Keratinocyte (primary cell): ENCODE measurements around the gene PDK1. TPM values are rescaled to one million over a fixed set of nuclear protein-coding genes. Genes with fewer than 3 reads are reported as not detected.
A peak's percentile ranks its signal among the peaks of the same experiment; 100 is the strongest.

Source experiments
- DNase-seq: peaks from one replicate; pipeline ENCODE4 v3.0.0-alpha.2; 2011; ENCODE audit warnings: low read depth, missing footprints, low spot score
- FAIRE-seq: peaks from 2 replicates; lab custom pipeline; 2011; peaks lifted over from hg19 to GRCh38; lab: Jason Lieb, UNC
- H2AFZ ChIP-seq: 2 replicates; pipeline ENCODE4 v1.6.0; 2012; ENCODE audit warnings: low read length, control low read depth, inconsistent platforms; ENCODE audit not compliant: control insufficient read depth
- H3K27ac ChIP-seq: 2 replicates; pipeline ENCODE4 v1.5.1; 2011; ENCODE audit warnings: low read length; ENCODE audit not compliant: control insufficient read depth, insufficient read depth
- H3K27me3 ChIP-seq: 3 replicates; pipeline ENCODE4 v1.6.0; 2011; ENCODE audit warnings: low read length; ENCODE audit not compliant: control insufficient read depth, insufficient read depth; ENCODE audit errors: extremely low read depth
- H3K36me3 ChIP-seq, 2 experiments: 2 replicates in 1 of 2; 3 replicates in 1 of 2; pipeline ENCODE4 v1.5.1; 2011; ENCODE audit warnings: low read length in 2 of 2, mild to moderate bottlenecking in 1 of 2; ENCODE audit not compliant: control insufficient read depth in 2 of 2, insufficient read depth in 2 of 2; ENCODE audit errors: extremely low read depth in 1 of 2
- H3K4me1 ChIP-seq: 3 replicates; pipeline ENCODE4 v1.5.1; 2011; ENCODE audit warnings: low read length; ENCODE audit not compliant: control insufficient read depth, insufficient read depth; ENCODE audit errors: extremely low read depth
- H3K4me2 ChIP-seq: 3 replicates; pipeline ENCODE4 v1.6.0; 2011; ENCODE audit warnings: low read depth, low read length; ENCODE audit not compliant: control insufficient read depth, insufficient read depth; ENCODE audit errors: extremely low read depth
- H3K4me3 ChIP-seq, 3 experiments: fragments of 200-600 bp in 1 of 3; sonication (generic) in 1 of 3; 2 replicates in 2 of 3; 3 replicates in 1 of 3; pipeline ENCODE4 v1.5.1; 2011 to 2016; ENCODE audit warnings: low read length in 3 of 3, mild to moderate bottlenecking in 3 of 3, control low read depth in 2 of 3, inconsistent platforms in 1 of 3, low read depth in 1 of 3, mixed read lengths in 1 of 3, mixed run types in 1 of 3, moderate library complexity in 1 of 3; ENCODE audit not compliant: control insufficient read depth in 2 of 3, insufficient read depth in 2 of 3; ENCODE audit errors: extremely low read depth in 1 of 3
- H3K79me2 ChIP-seq: 2 replicates; pipeline ENCODE4 v1.6.0; 2012; ENCODE audit warnings: low read length; ENCODE audit not compliant: control insufficient read depth, insufficient read depth
- H3K9ac ChIP-seq: 3 replicates; pipeline ENCODE4 v1.6.0; 2011; ENCODE audit warnings: low read length; ENCODE audit not compliant: control insufficient read depth, insufficient read depth; ENCODE audit errors: extremely low read depth
- H3K9me1 ChIP-seq: 3 replicates; pipeline ENCODE4 v1.6.0; 2011; ENCODE audit warnings: low read length; ENCODE audit not compliant: control insufficient read depth, insufficient read depth; ENCODE audit errors: extremely low read depth
- H3K9me3 ChIP-seq: 2 replicates; pipeline ENCODE4 v1.5.1; 2012; ENCODE audit warnings: low read depth, low read length; ENCODE audit not compliant: control insufficient read depth
- H4K20me1 ChIP-seq: 3 replicates; pipeline ENCODE4 v1.6.0; 2011; ENCODE audit warnings: low read length; ENCODE audit not compliant: control insufficient read depth, insufficient read depth; ENCODE audit errors: extremely low read depth
- CTCF ChIP-seq, 3 experiments: IDR thresholded peaks in 1 of 3; conservative IDR thresholded peaks in 1 of 3; optimal IDR thresholded peaks in 1 of 3; 2 replicates in 2 of 3; 3 replicates in 1 of 3; pipeline versions ENCODE3 to v1.5.1; 2011; ENCODE audit warnings: low read length in 3 of 3, mild to moderate bottlenecking in 3 of 3, moderate library complexity in 2 of 3, control low read depth in 1 of 3, inconsistent platforms in 1 of 3; ENCODE audit not compliant: insufficient read depth in 2 of 3; ENCODE audit errors: extremely low read depth in 1 of 3
- EZH2 ChIP-seq: IDR thresholded peaks from one replicate; pipeline ENCODE4 v1.6.1; 2012; ENCODE audit warnings: inconsistent platforms, mild to moderate bottlenecking, low read length, moderate library complexity
- dilution Hi-C: fragments of 300-500 bp; cut with MboI; formaldehyde crosslinking; loops from one replicate; pipeline ENCODE4 v1.7.0; 2020; ENCODE audit warnings: low sequenced_read_pairs; ENCODE audit not compliant: extremely low pct_ligation_motif_present
- polyA plus RNA-seq, 5 experiments: library from polyadenylated mRNA; depleted of rRNA in 3 of 5; stranded (reverse) in 3 of 5; stranded (forward) in 1 of 5; unstranded in 1 of 5; fragments of >200 nt; gene quantifications; 1 replicate in 1 of 5; 2 replicates in 3 of 5; 3 replicates in 1 of 5; pipeline versions ENCODE4 v1.2.1 to v1.2.3, GENCODE V29; 2011 to 2012; ENCODE audit warnings: missing spikeins in 2 of 5, low read depth in 1 of 5, low replicate concordance in 1 of 5
- small RNA-seq, 3 experiments: library from RNA; depleted of rRNA; stranded (forward); fragments of <200 nt; gene quantifications; one replicate each; pipeline ENCODE3, GENCODE V24; 2012; ENCODE audit warnings: low read depth in 3 of 3, low replicate concordance in 1 of 3; ENCODE audit not compliant: insufficient read length in 3 of 3

The PDK1 gene
- polyA plus RNA-seq, 1 donor (not counting 4 experiments of a cell fraction or from before 2014, with no cell fraction given), result 29.2 TPM

- H3K9me1 ChIP-seq, result no peaks in the 10 kb centered on the region
- peaks cover 16% of the 10 kb centered on the region for H3K4me1 ChIP-seq
- no peak for DNase-seq
- H2AFZ ChIP-seq, result no peak overlapping the region
- H3K4me3 ChIP-seq, result no peak overlapping the region
- peak; percentile 71 for FAIRE-seq
- peak overlapping the region; percentile 19 for H3K27ac ChIP-seq
- no peaks in the 10 kb centered on the region for H3K79me2 ChIP-seq
- H3K9me3 ChIP-seq, result no peaks in the 10 kb centered on the region
- no peaks in the 10 kb centered on the region for H4K20me1 ChIP-seq
- no peaks in the 10 kb centered on the region for H3K36me3 ChIP-seq
- no peak for TF ChIP-seq EZH2
- TF ChIP-seq CTCF (optimal IDR thresholded peaks at IDR 0.05 in 1 of 3, IDR thresholded peaks at IDR 0.05 in 1 of 3, conservative IDR thresholded peaks at IDR 0.05 in 1 of 3; ENCODE audit: extremely low read depth in 1 of 3, insufficient read depth in 2 of 3, low read length in 3 of 3), result no peak
- dilution Hi-C loops, result no loop called here
- H3K4me2 ChIP-seq, result peak overlapping the region; percentile 37
- H3K27me3 ChIP-seq, result no peaks in the 10 kb centered on the region
- no peak overlapping the region for H3K9ac ChIP-seq
These were observed 100.1 kb downstream of the PDK1 start for GRCh38 chr2:172655838-172656573.

Small RNAs within 50 kb of the gene (small RNA-seq; reads per million reads assigned to genes)
- 0 reads per million in 3 experiments for gene RF00019

Other genes with a start within 250 kb of the PDK1 start
- 258 to 441 TPM (median 273 TPM) in 3 replicates for gene ITGA6, start 128.5 kb upstream of the PDK1 start, polyA plus RNA-seq
- gene RAPGEF4, start 179.8 kb downstream of the PDK1 start, polyA plus RNA-seq, result 0.76 to 1.6 TPM (median 1.2 TPM) in 3 replicates